ENCODE data around the gene PRLH.

The PRLH gene

GRCh38 chr2:237538901-237539300 lies 27.5 kb upstream of the PRLH start:
- DNase-seq: no peak

DNA sequence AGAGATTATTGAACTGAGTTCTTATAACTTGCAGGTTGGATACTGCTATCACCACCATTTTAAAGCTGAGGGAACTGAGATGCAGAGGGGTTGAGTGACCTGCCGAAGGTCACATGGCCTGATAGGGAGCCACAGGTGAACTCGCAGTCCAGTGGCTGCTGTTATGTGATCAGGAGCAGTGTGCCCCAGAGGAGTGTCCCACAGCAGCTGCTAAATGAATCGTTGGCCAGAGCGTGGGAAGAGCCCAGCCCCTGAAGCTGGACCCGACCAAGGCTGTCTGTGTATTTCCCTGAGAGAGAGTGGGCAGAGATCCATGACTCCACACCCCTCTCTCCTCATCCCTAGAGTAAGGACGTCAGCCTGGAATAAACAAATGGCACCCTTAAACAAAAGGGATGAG lies 26.7 kb upstream of the PRLH start:
- no peak for DNase-seq

DNA sequence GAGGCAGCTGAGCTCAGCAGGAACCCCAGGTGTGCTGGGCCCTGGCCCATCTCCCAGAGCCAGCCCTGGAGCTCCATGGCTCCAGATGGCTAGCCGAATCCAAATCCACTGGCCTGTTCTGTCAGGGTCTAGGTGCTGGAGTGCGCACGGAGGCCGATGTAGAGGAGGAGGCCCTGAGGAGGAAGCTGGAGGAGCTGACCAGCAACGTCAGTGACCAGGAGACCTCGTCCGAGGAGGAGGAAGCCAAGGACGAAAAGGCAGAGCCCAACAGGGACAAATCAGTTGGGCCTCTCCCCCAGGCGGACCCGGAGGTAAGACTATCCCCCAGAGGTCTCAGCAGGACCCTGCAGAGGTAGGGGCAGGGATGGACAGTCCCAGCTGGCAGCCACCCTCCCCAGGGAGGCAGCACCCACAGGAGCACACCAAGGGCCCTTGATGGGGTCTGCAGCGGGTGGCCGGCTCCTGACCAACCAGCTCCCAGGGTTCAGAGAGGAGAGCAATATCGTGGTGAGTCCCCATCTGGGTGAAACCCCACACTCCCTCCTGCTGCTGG lies 26.1 kb upstream of the PRLH start:
- no peak for DNase-seq

- DNase-seq: no peak
Measured at GRCh38 chr2:237540823-237541222, 25.6 kb upstream of the PRLH start.

DNA sequence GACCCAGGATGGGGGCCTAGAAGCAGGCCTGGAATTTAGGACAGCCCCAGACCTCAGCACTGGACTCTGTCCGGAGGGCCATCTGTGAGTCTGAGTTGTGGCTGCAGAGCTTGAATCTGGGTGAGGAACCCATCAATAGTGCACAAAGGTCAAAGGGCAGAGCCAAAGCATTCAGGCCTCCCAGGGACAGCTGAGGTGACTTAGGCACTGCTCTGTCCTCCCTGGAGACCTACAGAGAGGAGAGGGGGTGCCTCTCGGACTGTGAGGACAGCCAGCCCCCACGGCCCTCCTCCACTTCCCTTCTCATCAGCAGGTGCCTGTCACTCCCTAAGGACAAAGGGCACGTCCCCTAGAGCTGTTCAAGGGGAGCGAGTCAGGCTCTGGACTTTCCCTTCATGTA lies 25.1 kb upstream of the PRLH start:
- no peak for DNase-seq

DNA sequence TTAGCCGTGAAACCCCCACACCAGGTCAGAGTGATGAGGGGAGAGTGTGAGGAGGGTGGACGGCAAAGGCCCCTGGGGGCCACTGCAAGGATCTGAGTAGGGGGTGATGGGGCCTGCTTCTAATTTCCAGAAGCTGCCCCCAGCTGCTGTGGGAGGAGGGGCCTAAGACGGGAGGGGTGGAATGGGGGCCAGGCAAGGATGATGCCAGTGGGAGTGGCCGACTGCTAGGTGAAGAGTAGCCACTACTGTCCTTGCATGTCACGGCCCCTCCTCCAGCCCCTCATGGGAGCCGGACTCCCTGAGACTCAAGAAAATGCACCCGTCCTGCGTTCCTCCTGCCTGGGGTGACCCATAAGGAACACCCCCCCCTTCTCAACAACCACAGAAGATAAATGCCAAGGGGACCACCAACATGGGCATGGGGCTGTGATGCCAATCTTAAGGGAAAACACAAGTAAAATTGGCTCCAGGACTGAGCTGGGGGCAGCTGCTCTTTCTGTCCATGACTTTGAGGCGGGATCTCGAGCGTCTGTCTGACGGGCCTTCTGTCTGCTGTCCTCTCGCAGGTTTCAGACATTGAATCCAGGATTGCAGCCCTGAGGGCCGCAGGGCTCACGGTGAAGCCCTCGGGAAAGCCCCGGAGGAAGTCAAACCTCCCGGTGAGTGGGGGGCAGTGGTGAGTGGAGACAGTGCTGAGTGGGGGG lies 24.2 kb upstream of the PRLH start:
- DNase-seq: no peak

GRCh38 chr2:237546040-237546875 lies 20.1 kb upstream of the PRLH start:
- no peak for DNase-seq

GRCh38 chr2:237546876-237547395 lies 19.4 kb upstream of the PRLH start:
- no peak for DNase-seq

GRCh38 chr2:237547841-237548416 lies 18.4 kb upstream of the PRLH start:
- no peak for DNase-seq

DNA sequence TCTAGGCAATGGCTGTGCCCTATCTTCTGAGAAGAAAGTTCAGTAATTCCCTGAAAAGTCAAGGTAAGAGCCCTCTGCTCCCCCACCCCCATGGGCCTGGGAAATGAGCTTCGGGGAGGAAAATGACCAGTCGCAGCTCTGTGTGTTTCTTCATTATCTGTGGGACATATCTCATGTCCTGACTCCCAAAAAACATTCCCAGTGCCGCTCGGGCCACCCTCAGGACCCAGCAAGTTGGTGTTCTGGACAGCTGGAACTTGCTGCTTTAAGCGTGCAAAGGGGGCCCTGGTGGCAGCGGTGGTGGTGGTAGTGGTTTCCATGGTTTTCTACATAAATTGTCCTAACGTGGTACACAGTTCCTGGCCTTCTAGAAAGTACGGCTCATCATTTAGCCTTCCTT lies 17.2 kb upstream of the PRLH start:
- no peak for DNase-seq

GRCh38 chr2:237549643-237550415 lies 16.5 kb upstream of the PRLH start:
- DNase-seq: no peak

- no peak for DNase-seq
Measured at GRCh38 chr2:237551071-237551574, 15.3 kb upstream of the PRLH start.

DNA sequence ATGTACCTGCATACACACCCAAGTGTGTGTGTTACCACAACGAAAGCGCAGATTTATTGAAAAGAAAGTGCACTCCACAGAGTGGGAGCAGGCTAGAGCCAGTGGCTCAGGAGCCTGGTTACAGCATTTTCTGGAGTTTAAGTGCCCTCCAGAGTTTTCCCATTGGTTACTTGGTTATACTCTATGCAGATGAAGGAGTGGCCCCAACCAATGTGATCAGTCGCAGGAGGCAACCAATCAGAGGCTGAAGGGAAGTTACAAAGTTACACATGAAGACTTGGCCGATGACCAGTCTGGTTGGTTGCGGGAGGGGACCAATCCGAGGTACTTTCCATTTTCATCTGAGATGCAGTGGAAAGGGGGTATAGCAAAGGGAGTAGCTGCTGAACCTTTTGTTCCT lies 13.5 kb upstream of the PRLH start:
- no peak for DNase-seq

DNA sequence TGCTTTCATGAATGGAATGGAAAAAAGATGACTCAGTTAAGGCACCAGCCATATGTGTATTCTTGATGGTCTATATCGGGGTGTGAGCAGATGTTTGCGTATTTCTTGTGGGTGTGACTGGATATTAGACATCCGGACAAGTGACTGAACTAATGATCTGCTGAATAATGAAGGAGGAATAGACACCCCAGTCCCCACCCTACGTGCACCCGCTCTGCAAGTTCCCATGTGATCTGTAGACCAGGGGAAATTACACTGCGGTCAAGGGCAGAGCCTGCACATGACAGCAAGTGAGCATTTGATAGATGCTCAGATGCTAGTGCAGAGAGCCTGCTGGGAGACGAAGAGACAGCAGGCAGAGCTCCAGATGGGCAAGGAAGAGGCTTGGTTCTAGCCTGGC lies 12.4 kb upstream of the PRLH start:
- DNase-seq: no peak

- no peak for DNase-seq
Measured at GRCh38 chr2:237555560-237555959, 10.8 kb upstream of the PRLH start.

DNA sequence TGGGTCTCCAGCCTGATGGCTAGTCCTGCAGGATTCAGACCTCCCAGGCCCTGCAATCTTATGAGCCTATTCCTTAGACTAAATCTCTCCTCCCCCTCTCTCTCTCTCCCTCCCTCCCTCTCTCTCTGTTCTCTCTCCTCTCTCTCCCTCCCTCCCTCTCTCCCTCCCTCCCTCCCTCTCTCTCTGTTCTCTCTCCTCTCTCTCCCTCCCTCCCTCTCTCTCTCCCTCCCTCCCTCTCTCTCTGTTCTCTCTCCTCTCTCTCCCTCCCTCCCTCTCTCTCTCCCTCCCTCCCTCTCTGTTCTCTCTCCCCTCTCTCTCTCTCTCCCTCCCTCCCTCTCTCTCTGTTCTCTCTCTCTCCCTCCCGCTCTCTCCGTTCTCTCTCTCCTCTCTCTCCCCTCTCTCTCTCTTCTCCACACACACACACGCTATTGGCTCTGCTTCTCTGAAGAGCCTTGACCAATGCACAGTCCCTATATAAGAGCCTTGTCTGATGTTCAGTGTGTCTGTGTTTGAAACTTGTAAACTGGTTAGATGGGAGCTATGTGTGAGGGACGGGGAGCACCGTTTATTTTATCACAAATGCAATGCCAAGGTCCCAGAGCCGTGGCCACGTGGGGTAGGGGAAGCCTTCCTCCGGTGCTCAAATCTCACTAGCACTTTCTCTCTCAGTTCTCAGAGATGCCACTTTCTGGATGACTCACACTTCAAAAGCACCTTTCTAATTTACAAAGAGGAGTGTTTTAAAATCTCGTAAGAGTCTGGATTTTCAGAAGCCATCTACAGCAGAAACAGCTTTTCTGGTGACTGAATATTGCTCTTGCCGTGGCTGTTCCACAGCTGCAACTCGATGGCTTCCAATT lies 9.4 kb upstream of the PRLH start:
- DNase-seq: no peak

DNA sequence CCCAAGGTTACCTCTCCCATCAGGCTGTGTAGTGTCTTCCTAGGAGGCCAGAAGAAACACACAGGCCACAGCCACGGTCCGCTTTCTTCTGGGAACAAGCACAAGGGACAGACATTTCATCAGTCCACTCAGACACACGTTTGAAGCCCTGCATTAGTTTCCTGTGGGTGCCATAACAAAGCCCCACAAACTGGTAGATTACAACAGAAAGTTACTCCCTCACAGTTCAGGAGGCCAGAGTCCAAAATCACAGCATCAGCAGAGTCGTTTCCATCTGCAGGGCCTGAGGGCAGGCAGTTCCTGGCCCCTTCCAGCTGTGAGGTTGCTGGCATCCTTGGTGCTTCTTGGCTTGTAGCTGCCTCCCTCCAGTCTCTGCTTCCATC lies 8.8 kb upstream of the PRLH start:
- no peak for DNase-seq

DNA sequence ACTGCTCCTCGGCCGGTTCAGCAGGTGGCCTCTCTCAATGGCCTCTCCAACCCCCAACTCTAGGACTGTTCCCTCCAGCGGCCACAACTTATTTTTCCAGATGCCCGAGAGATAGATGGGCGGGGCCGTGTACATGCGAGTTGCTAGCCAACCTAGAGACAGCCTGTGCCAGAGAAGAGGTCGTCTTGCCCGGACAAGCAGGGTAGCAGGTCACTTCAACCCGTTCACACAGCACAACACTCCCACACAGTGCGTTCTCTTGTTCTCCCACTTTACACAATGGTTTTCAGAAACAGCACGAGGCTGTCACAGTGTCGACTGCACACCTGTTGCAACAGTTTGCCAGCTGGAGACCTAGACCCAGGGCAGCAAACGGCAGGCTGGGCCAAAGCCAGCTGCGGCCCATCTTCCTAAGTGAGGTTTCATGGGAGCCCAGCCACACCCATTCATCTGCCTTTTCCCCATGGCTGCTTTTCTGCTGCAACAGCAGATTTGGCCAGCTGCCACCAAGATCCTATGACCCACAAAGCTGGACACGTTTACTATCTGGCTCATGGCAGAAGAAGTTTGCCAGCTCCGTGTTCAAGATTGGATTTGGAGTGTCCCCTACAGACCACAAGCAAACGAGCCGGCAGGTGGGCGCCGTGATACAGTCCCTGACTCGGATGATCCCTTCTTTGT lies 7.3 kb upstream of the PRLH start:
- peak in 1 of 58 donors; percentile 10 for DNase-seq

DNA sequence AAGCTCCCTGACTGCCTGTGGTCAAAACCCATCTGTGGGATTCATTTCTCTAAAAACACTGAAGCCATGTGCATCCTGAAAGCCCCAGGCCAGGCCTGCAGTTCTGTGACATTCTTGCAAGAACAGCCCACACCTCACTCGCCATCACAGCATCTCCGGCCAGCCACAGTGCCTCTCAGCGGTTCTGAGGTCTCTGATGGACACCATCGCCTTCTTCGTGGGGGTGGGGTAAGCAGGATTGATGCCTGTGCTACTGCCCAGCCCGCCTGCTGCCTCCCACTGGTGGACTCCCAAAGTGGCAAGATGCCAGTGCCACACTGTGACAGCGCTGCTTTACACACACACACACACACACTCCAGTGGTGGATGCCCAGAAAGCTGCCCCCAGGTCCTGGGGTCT lies 5.2 kb upstream of the PRLH start:
- DNase-seq: no peak
